Mesendoderm (in vitro differentiated cells): ENCODE data around the gene TSEN54.

Source experiments
- DNase-seq: peaks from one replicate; pipeline ENCODE4 v3.0.0; 2013
- H2AK5ac ChIP-seq: 2 replicates; pipeline ENCODE4 v1.6.1; 2013; ENCODE audit warnings: low read length, inconsistent platforms
- H2BK120ac ChIP-seq: 2 replicates; pipeline ENCODE4 v1.6.1; 2013; ENCODE audit warnings: low read depth, mild to moderate bottlenecking, low read length, moderate library complexity, mixed read lengths
- H2BK15ac ChIP-seq: replicated peaks from 2 replicates; pipeline ENCODE4 v1.6.1; 2013; ENCODE audit warnings: low read depth, mild to moderate bottlenecking, moderate library complexity
- H2BK5ac ChIP-seq: 2 replicates; pipeline ENCODE4 v1.6.1; 2013; ENCODE audit warnings: low read length, inconsistent platforms
- H3K18ac ChIP-seq: 2 replicates; pipeline ENCODE4 v1.6.1; 2013; ENCODE audit warnings: mild to moderate bottlenecking, low read length, mixed read lengths
- H3K23ac ChIP-seq: one replicate; pipeline ENCODE4 v1.6.1; 2013; ENCODE audit warnings: low read length
- H3K27ac ChIP-seq: 2 replicates; pipeline ENCODE4 v1.5.1; 2013; ENCODE audit warnings: low read depth, mild to moderate bottlenecking, inconsistent platforms, low read length, moderate library complexity
- H3K27me3 ChIP-seq: 2 replicates; pipeline ENCODE4 v1.6.1; 2013; ENCODE audit warnings: low read length, control low read depth, mild to moderate bottlenecking, inconsistent platforms; ENCODE audit not compliant: insufficient read depth, poor library complexity
- H3K36me3 ChIP-seq: 2 replicates; pipeline ENCODE4 v1.6.1; 2013; ENCODE audit warnings: low read length, inconsistent platforms; ENCODE audit not compliant: control insufficient read depth, insufficient read depth
- H3K4ac ChIP-seq: one replicate; pipeline ENCODE4 v1.6.1; 2013; ENCODE audit warnings: low read depth, mild to moderate bottlenecking, low read length, moderate library complexity
- H3K4me1 ChIP-seq: 2 replicates; pipeline ENCODE4 v1.6.1; 2013; ENCODE audit warnings: low read depth, low read length, inconsistent platforms; ENCODE audit not compliant: control insufficient read depth
- H3K4me2 ChIP-seq: 2 replicates; pipeline ENCODE4 v1.6.1; 2013; ENCODE audit warnings: low read length
- H3K4me3 ChIP-seq: 2 replicates; pipeline ENCODE4 v1.5.1; 2013; ENCODE audit warnings: mild to moderate bottlenecking, low read length
- H3K56ac ChIP-seq: one replicate; pipeline ENCODE4 v1.6.1; 2013; ENCODE audit warnings: low read length
- H3K79me1 ChIP-seq: 2 replicates; pipeline ENCODE4 v1.6.1; 2013; ENCODE audit warnings: low read length, inconsistent platforms
- H3K79me2 ChIP-seq: 2 replicates; pipeline ENCODE4 v1.6.1; 2013; ENCODE audit warnings: mild to moderate bottlenecking, low read length; ENCODE audit not compliant: control insufficient read depth, insufficient read depth
- H3K9ac ChIP-seq: 2 replicates; pipeline ENCODE4 v1.6.1; 2013; ENCODE audit warnings: low read length, inconsistent platforms
- H4K5ac ChIP-seq: one replicate; pipeline ENCODE4 v1.6.1; 2013; ENCODE audit warnings: low read length
- H4K8ac ChIP-seq: one replicate; pipeline ENCODE4 v1.6.1; 2013; ENCODE audit warnings: low read depth, mild to moderate bottlenecking, control low read depth, low read length, moderate library complexity
- WGBS: extraction: QIAGEN DNeasy Blood & Tissue Kit; methylation state at CpG from one replicate; pipeline ENCODE4 v1.1.7; 2013; ENCODE audit warnings: low lambda C conversion rate, missing lambda C conversion rate; ENCODE audit not compliant: insufficient coverage; ENCODE audit errors: extremely low coverage; 5-methylcytosine and 5-hydroxymethylcytosine counted together

The TSEN54 gene

DNA sequence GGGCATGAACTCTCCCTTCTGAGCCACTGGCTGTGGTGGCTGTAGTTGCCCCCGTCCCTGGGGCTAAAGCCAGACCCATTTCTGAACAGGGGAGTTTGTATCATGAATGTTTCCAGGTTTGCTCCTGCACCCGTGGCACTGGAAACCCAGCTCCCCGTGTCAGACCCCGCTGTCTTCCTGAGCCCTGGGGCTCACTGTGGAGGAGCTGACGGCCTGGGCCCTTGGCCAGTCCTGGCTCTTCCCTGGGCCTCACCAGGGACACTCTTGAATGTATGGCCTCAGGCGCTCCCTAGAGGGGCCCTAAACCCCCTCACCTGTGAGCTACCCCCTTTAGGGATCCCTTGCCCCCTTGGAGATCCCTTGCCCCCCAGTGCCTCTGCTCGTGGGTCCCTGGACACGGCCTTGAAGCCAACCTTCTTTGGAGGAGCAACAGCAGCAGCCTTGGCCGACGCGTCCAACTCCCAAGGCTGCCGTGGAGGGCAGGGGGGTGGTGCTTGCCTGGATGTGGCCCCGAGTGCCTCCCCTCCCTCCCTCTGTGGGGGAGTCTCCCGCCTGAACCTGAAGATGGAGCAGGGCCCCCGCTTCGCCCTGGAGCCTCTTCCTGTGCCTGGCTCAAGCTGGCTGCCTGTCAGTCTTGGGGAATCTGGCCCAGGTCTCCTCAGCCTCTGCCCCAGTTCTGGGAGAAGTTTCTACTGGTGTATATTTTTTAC is 16.9 kb upstream of the TSEN54 start:
- no peaks in the 10 kb centered on the region for H3K79me2 ChIP-seq
- DNase-seq = no peak
- no peak overlapping the region for H4K8ac ChIP-seq
- no peak overlapping the region for H3K4me3 ChIP-seq
- H3K4ac ChIP-seq = no peak overlapping the region
- H3K56ac ChIP-seq = no peak overlapping the region
- no peak overlapping the region for H2BK120ac ChIP-seq
- no peak overlapping the region for H3K4me2 ChIP-seq
- no peak overlapping the region for H3K27ac ChIP-seq
- H2BK15ac ChIP-seq = no peak overlapping the region
- H3K18ac ChIP-seq = no peak overlapping the region
- no peak overlapping the region for H2AK5ac ChIP-seq
- H3K23ac ChIP-seq = no peak overlapping the region
- WGBS = no CpG with 5 or more reads among the region's 16 CpGs
- no peak overlapping the region for H3K9ac ChIP-seq
- H3K27me3 ChIP-seq = no peaks in the 10 kb centered on the region
- no peaks in the 10 kb centered on the region for H3K79me1 ChIP-seq
- no peak overlapping the region for H4K5ac ChIP-seq
- no peak overlapping the region for H2BK5ac ChIP-seq
- H3K36me3 ChIP-seq = peaks cover 3% of the 10 kb centered on the region
- no peaks in the 10 kb centered on the region for H3K4me1 ChIP-seq

- no peak overlapping the region for H3K4me3 ChIP-seq
- no peak overlapping the region for H2BK120ac ChIP-seq
- H3K79me1 ChIP-seq = no peaks in the 10 kb centered on the region
- no peak overlapping the region for H3K9ac ChIP-seq
- no peak overlapping the region for H3K4ac ChIP-seq
- no peak overlapping the region for H2BK15ac ChIP-seq
- no peak overlapping the region for H3K56ac ChIP-seq
- H3K23ac ChIP-seq = no peak overlapping the region
- WGBS = no CpG with 5 or more reads among the region's 17 CpGs
- H4K5ac ChIP-seq = no peak overlapping the region
- no peak overlapping the region for H2BK5ac ChIP-seq
- no peaks in the 10 kb centered on the region for H3K4me1 ChIP-seq
- no peak overlapping the region for H2AK5ac ChIP-seq
- no peaks in the 10 kb centered on the region for H3K79me2 ChIP-seq
- H3K36me3 ChIP-seq = peaks cover 3% of the 10 kb centered on the region
- H3K27me3 ChIP-seq = no peaks in the 10 kb centered on the region
- H3K27ac ChIP-seq = no peak overlapping the region
- H4K8ac ChIP-seq = no peak overlapping the region
- no peak for DNase-seq
- H3K18ac ChIP-seq = no peak overlapping the region
- H3K4me2 ChIP-seq = no peak overlapping the region
Observed at GRCh38 chr17:75500419-75501216, 15.7 kb upstream of the TSEN54 start.

GRCh38 chr17:75501378-75502071 is 14.8 kb upstream of the TSEN54 start:
- no peak overlapping the region for H3K4ac ChIP-seq
- H3K79me1 ChIP-seq = no peaks in the 10 kb centered on the region
- no peak overlapping the region for H3K4me2 ChIP-seq
- H3K56ac ChIP-seq = no peak overlapping the region
- no CpG with 5 or more reads among the region's 21 CpGs for WGBS
- H4K5ac ChIP-seq = no peak overlapping the region
- peaks cover 3% of the 10 kb centered on the region for H3K36me3 ChIP-seq
- H2AK5ac ChIP-seq = no peak overlapping the region
- no peak overlapping the region for H4K8ac ChIP-seq
- no peaks in the 10 kb centered on the region for H3K79me2 ChIP-seq
- H3K18ac ChIP-seq = no peak overlapping the region
- H2BK120ac ChIP-seq = no peak overlapping the region
- H3K9ac ChIP-seq = no peak overlapping the region
- H3K4me1 ChIP-seq = no peaks in the 10 kb centered on the region
- no peak overlapping the region for H2BK15ac ChIP-seq
- no peak overlapping the region for H3K4me3 ChIP-seq
- no peak overlapping the region for H3K23ac ChIP-seq
- H3K27ac ChIP-seq = no peak overlapping the region
- DNase-seq = no peak
- H3K27me3 ChIP-seq = no peaks in the 10 kb centered on the region
- H2BK5ac ChIP-seq = no peak overlapping the region

DNA sequence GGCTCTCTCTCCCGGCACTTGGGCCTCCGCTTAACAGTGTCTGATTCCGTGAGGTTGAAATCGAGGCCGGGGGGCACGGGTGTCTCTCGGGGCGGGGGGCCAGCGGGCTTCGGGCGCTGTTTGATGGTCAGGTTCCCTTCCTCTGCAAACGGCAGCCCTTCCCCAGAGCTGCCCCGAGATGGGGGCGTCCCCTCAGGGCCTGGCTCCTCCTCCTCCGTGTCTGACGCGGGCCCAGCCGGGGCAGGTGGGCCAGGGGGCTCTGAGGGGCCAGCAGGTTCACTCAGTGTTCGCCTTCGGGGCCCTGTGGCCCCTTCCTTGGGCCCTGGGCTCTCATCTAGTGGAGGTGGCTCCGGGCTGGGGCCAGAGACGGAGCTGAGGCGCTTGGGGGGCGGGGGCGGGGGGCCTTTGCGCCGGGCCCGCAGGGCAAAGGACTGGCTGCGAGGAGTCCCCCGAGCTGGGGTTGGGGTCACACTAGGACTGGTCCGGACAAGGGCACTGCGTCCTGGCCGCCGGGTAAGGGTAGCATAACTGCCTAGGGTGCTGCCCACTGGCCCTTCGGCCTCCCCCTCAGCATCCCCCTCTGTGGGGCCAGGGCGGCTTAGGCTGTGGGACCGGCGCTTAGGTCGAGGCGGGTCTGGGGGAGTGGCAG is 14.1 kb upstream of the TSEN54 start:
- H3K9ac ChIP-seq = no peak overlapping the region
- H3K36me3 ChIP-seq = peaks cover 3% of the 10 kb centered on the region
- H3K4me2 ChIP-seq = no peak overlapping the region
- H4K5ac ChIP-seq = no peak overlapping the region
- H4K8ac ChIP-seq = no peak overlapping the region
- H3K79me1 ChIP-seq = no peaks in the 10 kb centered on the region
- H2AK5ac ChIP-seq = no peak overlapping the region
- H2BK15ac ChIP-seq = no peak overlapping the region
- no peak overlapping the region for H2BK5ac ChIP-seq
- H3K18ac ChIP-seq = no peak overlapping the region
- no peak overlapping the region for H3K56ac ChIP-seq
- WGBS = no CpG with 5 or more reads among the region's 40 CpGs
- H2BK120ac ChIP-seq = no peak overlapping the region
- no peaks in the 10 kb centered on the region for H3K4me1 ChIP-seq
- no peak overlapping the region for H3K4ac ChIP-seq
- no peaks in the 10 kb centered on the region for H3K79me2 ChIP-seq
- no peak overlapping the region for H3K27ac ChIP-seq
- no peaks in the 10 kb centered on the region for H3K27me3 ChIP-seq
- DNase-seq = no peak
- H3K4me3 ChIP-seq = no peak overlapping the region
- no peak overlapping the region for H3K23ac ChIP-seq

DNA sequence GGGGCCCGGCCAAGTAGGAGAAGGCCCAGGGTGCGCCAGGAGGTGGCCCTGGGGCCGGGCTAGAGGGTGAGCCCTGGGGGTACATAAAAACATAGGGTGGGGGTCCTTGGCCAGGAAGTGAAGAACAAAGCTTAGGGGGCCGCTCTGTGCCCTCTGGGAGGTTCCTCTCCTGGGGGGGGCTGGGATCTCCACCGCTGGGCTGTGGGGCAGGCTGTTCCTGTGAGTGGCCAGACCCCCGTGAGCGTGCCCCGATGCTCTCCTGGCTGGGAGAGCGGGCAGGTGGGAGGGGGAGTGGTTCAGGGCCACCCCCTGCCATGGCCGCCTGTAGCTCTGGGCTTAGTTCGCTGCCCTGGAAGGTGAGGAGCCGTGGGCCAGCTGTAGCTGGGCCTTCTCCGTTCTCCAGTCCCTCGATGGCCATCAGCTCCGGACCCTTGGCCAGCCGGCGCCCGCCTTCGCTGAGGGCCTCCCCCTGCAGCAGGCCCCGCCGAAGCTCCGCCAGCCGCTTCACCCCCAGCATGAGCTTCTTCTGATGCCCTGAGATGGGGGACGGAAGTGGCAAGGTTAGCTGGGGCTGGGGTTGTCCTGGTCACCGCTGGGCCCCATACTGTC is 13.5 kb upstream of the TSEN54 start:
- Histone ChIP-seq H3K79me1 (no peaks in the 10 kb centered on the region), H2BK15ac (no peak overlapping the region), H3K23ac (no peak overlapping the region), H3K56ac (no peak overlapping the region), H4K5ac (no peak overlapping the region), H2BK120ac (no peak overlapping the region), H3K4me3 (no peak overlapping the region), H3K27ac (no peak overlapping the region), H3K9ac (no peak overlapping the region), H3K18ac (no peak overlapping the region), H2AK5ac (no peak overlapping the region), H3K36me3 (peaks cover 3% of the 10 kb centered on the region), H3K79me2 (no peaks in the 10 kb centered on the region), H3K4me1 (no peaks in the 10 kb centered on the region), H3K4me2 (no peak overlapping the region), H3K4ac (no peak overlapping the region), H3K27me3 (no peaks in the 10 kb centered on the region), H2BK5ac (no peak overlapping the region), H4K8ac (no peak overlapping the region)
- no CpG with 5 or more reads among the region's 25 CpGs for WGBS
- no peak for DNase-seq
